ENCODE measurements around the gene PRPF40A. TPM values are rescaled to one million over a fixed set of nuclear protein-coding genes. Genes with fewer than 3 reads are reported as not detected.
"Not testable (repeated sequence)": the region's sequence is repeated elsewhere in the genome, so short reads cannot be mapped to it uniquely, and the experiment has no call there.

Gene PRPF40A
- total RNA-seq, 1 donor from 2014 or later = 131 TPM

DNA sequence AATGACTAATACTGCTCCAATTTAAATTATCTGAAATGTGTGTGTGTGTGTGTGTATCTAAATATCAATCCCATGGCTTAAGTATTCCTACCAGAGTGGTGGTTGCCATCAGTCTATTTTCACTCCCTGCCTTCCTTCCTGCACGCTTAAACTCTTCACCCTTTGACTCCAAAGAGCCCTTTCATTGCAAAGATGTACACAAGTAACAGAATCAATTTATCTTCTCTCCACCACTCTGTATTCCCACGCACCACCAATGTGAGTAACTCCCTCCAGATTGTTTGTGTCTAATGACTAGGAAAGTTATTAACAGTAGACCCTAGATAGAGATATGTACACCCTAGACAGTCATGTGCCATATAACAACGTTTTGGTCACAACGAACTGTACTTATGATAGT is 44.0 kb upstream of the PRPF40A start:
- TF ChIP-seq, protein P1, sequence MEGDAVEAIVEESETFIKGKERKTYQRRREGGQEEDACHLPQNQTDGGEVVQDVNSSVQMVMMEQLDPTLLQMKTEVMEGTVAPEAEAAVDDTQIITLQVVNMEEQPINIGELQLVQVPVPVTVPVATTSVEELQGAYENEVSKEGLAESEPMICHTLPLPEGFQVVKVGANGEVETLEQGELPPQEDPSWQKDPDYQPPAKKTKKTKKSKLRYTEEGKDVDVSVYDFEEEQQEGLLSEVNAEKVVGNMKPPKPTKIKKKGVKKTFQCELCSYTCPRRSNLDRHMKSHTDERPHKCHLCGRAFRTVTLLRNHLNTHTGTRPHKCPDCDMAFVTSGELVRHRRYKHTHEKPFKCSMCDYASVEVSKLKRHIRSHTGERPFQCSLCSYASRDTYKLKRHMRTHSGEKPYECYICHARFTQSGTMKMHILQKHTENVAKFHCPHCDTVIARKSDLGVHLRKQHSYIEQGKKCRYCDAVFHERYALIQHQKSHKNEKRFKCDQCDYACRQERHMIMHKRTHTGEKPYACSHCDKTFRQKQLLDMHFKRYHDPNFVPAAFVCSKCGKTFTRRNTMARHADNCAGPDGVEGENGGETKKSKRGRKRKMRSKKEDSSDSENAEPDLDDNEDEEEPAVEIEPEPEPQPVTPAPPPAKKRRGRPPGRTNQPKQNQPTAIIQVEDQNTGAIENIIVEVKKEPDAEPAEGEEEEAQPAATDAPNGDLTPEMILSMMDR (IDR thresholded peaks at IDR 0.05; ENCODE audit: insufficient read depth, low read depth, low read length) = no peak
- no peak for TF ChIP-seq EZH2 (IDR thresholded peaks at IDR 0.05; ENCODE audit: insufficient read depth, low read length)
- Histone ChIP-seq H2AFZ (ENCODE audit: low read depth, low read length) (no peak overlapping the region), H3K27me3 (ENCODE audit: insufficient read depth, low read length) (no peaks in the 10 kb centered on the region), H3K4me2 (ENCODE audit: low read length) (peak overlapping the region; percentile 2), H3K9ac (ENCODE audit: low read length) (no peak overlapping the region), H3K27ac (ENCODE audit: low read depth, low read length) (peak overlapping the region; percentile 37), H3K4me3 (ENCODE audit: insufficient read depth, low read depth, low read length) (no peak overlapping the region), H4K20me1 (ENCODE audit: insufficient read depth, low read length) (no peaks in the 10 kb centered on the region), H3K79me2 (ENCODE audit: insufficient read depth, low read length) (no peaks in the 10 kb centered on the region), H3K4me1 (ENCODE audit: insufficient read depth, low read length) (peaks cover 9% of the 10 kb centered on the region), H3K36me3 (ENCODE audit: insufficient read depth, low read length) (peaks cover 4% of the 10 kb centered on the region), H3K9me3 (ENCODE audit: insufficient read depth, low read depth, low read length) (no peaks in the 10 kb centered on the region)
- H3K4me1 Mint-ChIP-seq (ENCODE audit: low read depth, unreplicated experiment) = peaks cover 3% of the 10 kb centered on the region
- H3K27ac Mint-ChIP-seq (ENCODE audit: unreplicated experiment) = no peak overlapping the region
- H3K4me3 Mint-ChIP-seq (ENCODE audit: unreplicated experiment) = no peak overlapping the region
- H3K36me3 Mint-ChIP-seq (ENCODE audit: low read depth, unreplicated experiment) = peaks cover 4% of the 10 kb centered on the region
- H3K27me3 Mint-ChIP-seq (ENCODE audit: low read depth, unreplicated experiment) = no peaks in the 10 kb centered on the region
- H3K9me3 Mint-ChIP-seq (ENCODE audit: unreplicated experiment) = no peaks in the 10 kb centered on the region
- FAIRE-seq (no peak), DNase-seq (ENCODE audit: low read depth) (peak; percentile 74)

DNA sequence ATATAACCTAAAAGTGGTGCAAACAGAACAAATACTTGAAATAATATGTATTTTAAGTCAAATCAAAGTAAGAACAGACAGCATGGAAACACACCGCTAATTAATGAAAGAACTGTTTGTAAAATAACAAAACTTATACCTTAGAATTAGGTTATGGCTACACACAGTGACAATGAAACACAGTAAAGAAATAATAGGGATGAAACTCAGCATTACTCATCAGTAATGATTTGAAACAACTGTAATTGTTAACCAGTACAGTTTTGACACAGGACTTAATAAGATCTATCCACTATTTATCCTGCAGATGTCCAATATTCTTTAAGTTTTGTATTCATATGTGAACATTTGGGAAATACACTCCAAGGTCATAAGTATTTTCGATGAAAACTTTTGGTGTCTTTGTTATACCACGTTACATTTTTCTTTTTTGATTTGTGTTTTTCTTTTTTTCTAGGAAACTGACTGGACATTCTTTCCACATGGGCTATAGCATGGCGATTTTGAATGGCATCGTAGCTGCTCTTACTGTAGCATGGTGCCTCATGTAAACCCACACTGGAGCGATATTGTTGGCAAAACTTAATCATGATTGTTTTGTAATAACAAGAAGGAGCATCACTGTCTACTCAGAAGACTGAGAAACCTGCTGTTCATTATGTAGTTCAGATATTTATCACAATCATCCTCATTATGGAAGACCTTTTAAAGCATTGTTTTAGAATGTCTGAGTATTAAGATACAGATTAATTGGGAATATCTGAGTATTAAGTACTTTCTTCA is 42.2 kb upstream of the PRPF40A start:
- no peaks in the 10 kb centered on the region for H3K9me3 ChIP-seq (ENCODE audit: insufficient read depth, low read depth, low read length)
- peaks cover 4% of the 10 kb centered on the region for H3K36me3 Mint-ChIP-seq (ENCODE audit: low read depth, unreplicated experiment)
- no peak overlapping the region for H2AFZ ChIP-seq (ENCODE audit: low read depth, low read length)
- no peaks in the 10 kb centered on the region for H3K79me2 ChIP-seq (ENCODE audit: insufficient read depth, low read length)
- no peak overlapping the region for H3K4me2 ChIP-seq (ENCODE audit: low read length)
- no peak overlapping the region for H3K27ac ChIP-seq (ENCODE audit: low read depth, low read length)
- H3K36me3 ChIP-seq (ENCODE audit: insufficient read depth, low read length) = peaks cover 4% of the 10 kb centered on the region
- no peak for TF ChIP-seq EZH2 (IDR thresholded peaks at IDR 0.05; ENCODE audit: insufficient read depth, low read length)
- H3K27me3 ChIP-seq (ENCODE audit: insufficient read depth, low read length) = no peaks in the 10 kb centered on the region
- H3K27me3 Mint-ChIP-seq (ENCODE audit: low read depth, unreplicated experiment) = no peaks in the 10 kb centered on the region
- H3K4me1 ChIP-seq (ENCODE audit: insufficient read depth, low read length) = peaks cover 9% of the 10 kb centered on the region
- no peak overlapping the region for H3K27ac Mint-ChIP-seq (ENCODE audit: unreplicated experiment)
- FAIRE-seq = no peak
- H3K4me1 Mint-ChIP-seq (ENCODE audit: low read depth, unreplicated experiment) = peaks cover 6% of the 10 kb centered on the region
- H3K9me3 Mint-ChIP-seq (ENCODE audit: unreplicated experiment) = no peaks in the 10 kb centered on the region
- no peak overlapping the region for H3K4me3 Mint-ChIP-seq (ENCODE audit: unreplicated experiment)
- H3K4me3 ChIP-seq (ENCODE audit: insufficient read depth, low read depth, low read length) = no peak overlapping the region
- no peak for DNase-seq (ENCODE audit: low read depth)
- no peaks in the 10 kb centered on the region for H4K20me1 ChIP-seq (ENCODE audit: insufficient read depth, low read length)
- H3K9ac ChIP-seq (ENCODE audit: low read length) = no peak overlapping the region

DNA sequence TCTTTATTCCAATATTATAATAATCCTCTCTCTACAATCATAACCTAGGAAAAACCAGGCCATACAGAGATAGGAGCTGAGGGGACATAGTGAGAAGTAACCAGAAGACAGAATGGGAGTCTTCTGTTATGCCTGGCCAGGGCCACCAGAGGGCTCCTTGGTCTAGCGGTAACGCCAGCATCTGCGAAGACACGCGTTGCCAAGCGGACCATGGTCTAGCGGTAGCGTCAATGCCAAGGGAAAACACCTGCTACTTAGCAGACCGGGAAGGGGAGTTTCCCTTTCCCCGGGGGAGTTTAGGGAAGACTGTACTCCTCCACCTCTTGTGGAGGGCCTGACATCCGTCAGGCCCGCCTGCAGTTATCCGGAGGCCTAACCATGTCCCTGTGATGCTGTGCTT is 37.8 kb upstream of the PRPF40A start:
- Mint-ChIP-seq H3K4me1 (ENCODE audit: low read depth, unreplicated experiment) (peaks cover 3% of the 10 kb centered on the region), H3K4me3 (ENCODE audit: unreplicated experiment) (no peak overlapping the region), H3K27ac (ENCODE audit: unreplicated experiment) (no peak overlapping the region), H3K27me3 (ENCODE audit: low read depth, unreplicated experiment) (no peaks in the 10 kb centered on the region), H3K36me3 (ENCODE audit: low read depth, unreplicated experiment) (peaks cover 2% of the 10 kb centered on the region), H3K9me3 (ENCODE audit: unreplicated experiment) (no peaks in the 10 kb centered on the region)
- Histone ChIP-seq H3K27ac (ENCODE audit: low read depth, low read length) (no peak overlapping the region), H3K27me3 (ENCODE audit: insufficient read depth, low read length) (no peaks in the 10 kb centered on the region), H3K9me3 (ENCODE audit: insufficient read depth, low read depth, low read length) (no peaks in the 10 kb centered on the region), H3K79me2 (ENCODE audit: insufficient read depth, low read length) (no peaks in the 10 kb centered on the region), H3K4me2 (ENCODE audit: low read length) (no peak overlapping the region), H3K4me1 (ENCODE audit: insufficient read depth, low read length) (no peaks in the 10 kb centered on the region), H3K4me3 (ENCODE audit: insufficient read depth, low read depth, low read length) (no peak overlapping the region), H3K9ac (ENCODE audit: low read length) (no peak overlapping the region), H4K20me1 (ENCODE audit: insufficient read depth, low read length) (no peaks in the 10 kb centered on the region), H2AFZ (ENCODE audit: low read depth, low read length) (no peak overlapping the region), H3K36me3 (ENCODE audit: insufficient read depth, low read length) (peaks cover 4% of the 10 kb centered on the region)
- TF ChIP-seq, protein P1 (IDR thresholded peaks at IDR 0.05; ENCODE audit: insufficient read depth, low read depth, low read length) = no peak
- TF ChIP-seq EZH2 (IDR thresholded peaks at IDR 0.05; ENCODE audit: insufficient read depth, low read length) = no peak
- no peak for FAIRE-seq
- DNase-seq (ENCODE audit: low read depth) = no peak

DNA sequence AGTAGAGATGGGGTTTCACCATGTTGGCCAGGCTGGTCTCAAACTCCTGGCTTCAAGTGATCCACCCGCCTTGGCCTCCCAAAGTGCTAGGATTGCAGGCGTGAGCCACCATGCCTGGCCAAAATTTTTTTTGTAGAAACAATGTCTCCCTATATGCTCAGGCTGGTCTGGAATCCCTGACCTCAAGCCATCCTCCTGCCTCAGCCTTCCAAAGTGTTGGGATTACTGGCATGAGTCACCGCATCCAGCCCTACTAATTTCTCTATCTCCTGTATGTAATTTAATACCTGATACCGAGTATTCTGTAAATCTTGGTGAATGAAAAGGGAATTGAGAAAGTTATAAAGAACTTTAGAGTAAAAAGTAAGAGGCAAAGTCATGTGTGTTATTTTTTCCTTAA is 30.5 kb upstream of the PRPF40A start:
- H3K79me2 ChIP-seq (ENCODE audit: insufficient read depth, low read length); H3K36me3 Mint-ChIP-seq (ENCODE audit: low read depth, unreplicated experiment); FAIRE-seq; H3K9ac ChIP-seq (ENCODE audit: low read length); H3K27me3 Mint-ChIP-seq (ENCODE audit: low read depth, unreplicated experiment); H3K4me1 Mint-ChIP-seq (ENCODE audit: low read depth, unreplicated experiment); H2AFZ ChIP-seq (ENCODE audit: low read depth, low read length); H3K4me3 ChIP-seq (ENCODE audit: insufficient read depth, low read depth, low read length); H3K27ac Mint-ChIP-seq (ENCODE audit: unreplicated experiment); H3K36me3 ChIP-seq (ENCODE audit: insufficient read depth, low read length); H3K27ac ChIP-seq (ENCODE audit: low read depth, low read length); H3K27me3 ChIP-seq (ENCODE audit: insufficient read depth, low read length); H3K9me3 Mint-ChIP-seq (ENCODE audit: unreplicated experiment); H4K20me1 ChIP-seq (ENCODE audit: insufficient read depth, low read length); H3K9me3 ChIP-seq (ENCODE audit: insufficient read depth, low read depth, low read length); H3K4me3 Mint-ChIP-seq (ENCODE audit: unreplicated experiment); H3K4me1 ChIP-seq (ENCODE audit: insufficient read depth, low read length); H3K4me2 ChIP-seq (ENCODE audit: low read length): not testable (repeated sequence)
- DNase-seq (ENCODE audit: low read depth) = peak; percentile 40

All from astrocyte (in vitro differentiated cells and primary cell).